WERI-Rb-1 (cell line): Measurements from ENCODE around the gene CFAP47.

Source experiments
- DNase-seq: peaks from one replicate; pipeline ENCODE4 v3.0.0-alpha.2; 2020
- H3K27ac ChIP-seq: fragments of 250-450 bp; sonication (Bioruptor Pico); 2 replicates; pipeline ENCODE4 v1.5.1; 2020; ENCODE audit warnings: mild to moderate bottlenecking, moderate library complexity
- H3K27me3 ChIP-seq: fragments of 250-450 bp; sonication (Bioruptor Pico); 2 replicates; pipeline ENCODE4 v1.5.1; 2021; ENCODE audit warnings: mild to moderate bottlenecking, low read depth, moderate library complexity; ENCODE audit not compliant: insufficient read depth, severe bottlenecking
- H3K36me3 ChIP-seq: fragments of 250-450 bp; sonication (Bioruptor Pico); 2 replicates; pipeline ENCODE4 v1.5.1; 2020; ENCODE audit warnings: mild to moderate bottlenecking, moderate library complexity
- H3K4me3 ChIP-seq: 2 replicates; pipeline ENCODE4 v1.5.1; 2011; ENCODE audit warnings: low read depth, mild to moderate bottlenecking, control low read depth, low read length
- H3K9me3 ChIP-seq: fragments of 250-450 bp; sonication (Bioruptor Pico); 2 replicates; pipeline ENCODE4 v1.5.1; 2021; ENCODE audit warnings: mild to moderate bottlenecking, moderate library complexity; ENCODE audit not compliant: severe bottlenecking
- TF ChIP-seq, protein P1 (sequence below): IDR thresholded peaks from 2 replicates; pipeline ENCODE4 v1.5.1; 2011; ENCODE audit warnings: low read depth, mild to moderate bottlenecking, control low read depth, inconsistent platforms, low read length

The CFAP47 gene

GRCh38 chrX:36266155-36266554 is 346.6 kb downstream of the CFAP47 start:
- no peak overlapping the region for H3K27ac ChIP-seq
- H3K9me3 ChIP-seq = no peaks in the 10 kb centered on the region
- no peaks in the 10 kb centered on the region for H3K27me3 ChIP-seq
- DNase-seq = no peak
- no peaks in the 10 kb centered on the region for H3K36me3 ChIP-seq
- no peak overlapping the region for H3K4me3 ChIP-seq
- TF ChIP-seq, protein P1, sequence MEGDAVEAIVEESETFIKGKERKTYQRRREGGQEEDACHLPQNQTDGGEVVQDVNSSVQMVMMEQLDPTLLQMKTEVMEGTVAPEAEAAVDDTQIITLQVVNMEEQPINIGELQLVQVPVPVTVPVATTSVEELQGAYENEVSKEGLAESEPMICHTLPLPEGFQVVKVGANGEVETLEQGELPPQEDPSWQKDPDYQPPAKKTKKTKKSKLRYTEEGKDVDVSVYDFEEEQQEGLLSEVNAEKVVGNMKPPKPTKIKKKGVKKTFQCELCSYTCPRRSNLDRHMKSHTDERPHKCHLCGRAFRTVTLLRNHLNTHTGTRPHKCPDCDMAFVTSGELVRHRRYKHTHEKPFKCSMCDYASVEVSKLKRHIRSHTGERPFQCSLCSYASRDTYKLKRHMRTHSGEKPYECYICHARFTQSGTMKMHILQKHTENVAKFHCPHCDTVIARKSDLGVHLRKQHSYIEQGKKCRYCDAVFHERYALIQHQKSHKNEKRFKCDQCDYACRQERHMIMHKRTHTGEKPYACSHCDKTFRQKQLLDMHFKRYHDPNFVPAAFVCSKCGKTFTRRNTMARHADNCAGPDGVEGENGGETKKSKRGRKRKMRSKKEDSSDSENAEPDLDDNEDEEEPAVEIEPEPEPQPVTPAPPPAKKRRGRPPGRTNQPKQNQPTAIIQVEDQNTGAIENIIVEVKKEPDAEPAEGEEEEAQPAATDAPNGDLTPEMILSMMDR = no peak

DNA sequence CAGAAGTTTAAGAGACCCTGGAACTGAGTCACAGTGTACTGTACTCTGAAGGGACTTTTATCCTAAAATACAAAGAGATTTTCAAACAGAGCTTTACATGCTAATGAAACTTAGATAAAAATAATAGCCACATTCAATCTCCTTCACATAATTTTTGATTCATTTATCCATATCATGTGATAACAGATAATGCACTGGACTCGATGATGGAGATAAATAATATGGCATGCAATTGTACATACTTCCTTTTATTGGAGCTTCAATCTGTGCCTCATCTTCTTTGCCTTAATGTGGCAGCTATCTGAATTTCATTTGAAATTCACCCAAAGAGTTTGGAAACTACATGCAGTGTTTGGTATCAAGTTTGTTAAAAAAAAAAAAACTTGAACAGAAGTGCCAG is 390.6 kb downstream of the CFAP47 start:
- TF ChIP-seq, protein P1 = no peak
- Histone ChIP-seq H3K27ac (no peak overlapping the region), H3K9me3 (no peaks in the 10 kb centered on the region), H3K27me3 (no peaks in the 10 kb centered on the region), H3K4me3 (no peak overlapping the region), H3K36me3 (no peaks in the 10 kb centered on the region)
- DNase-seq = no peak

- H3K27ac ChIP-seq = no peak overlapping the region
- no peak overlapping the region for H3K4me3 ChIP-seq
- no peak for DNase-seq
- no peaks in the 10 kb centered on the region for H3K9me3 ChIP-seq
- H3K27me3 ChIP-seq = no peaks in the 10 kb centered on the region
- TF ChIP-seq, protein P1 = no peak
- H3K36me3 ChIP-seq = no peaks in the 10 kb centered on the region
Observed at GRCh38 chrX:36314303-36314702, 394.8 kb downstream of the CFAP47 start.

- H3K9me3 ChIP-seq = no peaks in the 10 kb centered on the region
Observed at GRCh38 chrX:36334572-36334971, 415.0 kb downstream of the CFAP47 start.

DNA sequence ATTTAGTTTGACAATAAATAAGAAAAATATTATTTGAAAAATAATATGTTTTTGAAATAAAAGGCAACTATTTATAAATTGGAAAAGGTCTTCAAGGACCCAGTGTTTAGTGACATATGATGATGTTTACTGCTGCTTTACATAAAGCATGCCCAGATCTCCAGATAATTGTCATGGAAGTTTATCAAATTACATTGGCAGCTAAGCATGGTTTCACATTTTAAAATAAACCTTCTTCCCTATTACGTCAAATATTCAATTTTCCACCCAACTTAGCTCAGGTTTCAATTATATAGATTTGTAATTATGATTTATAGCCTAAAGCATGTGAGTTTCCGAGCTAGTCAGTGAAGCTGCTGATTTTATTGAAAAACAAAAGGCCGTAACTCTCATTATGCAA is 417.2 kb downstream of the CFAP47 start:
- H3K27me3 ChIP-seq = no peaks in the 10 kb centered on the region
- TF ChIP-seq, protein P1 = no peak
- DNase-seq = no peak
- no peak overlapping the region for H3K27ac ChIP-seq
- no peaks in the 10 kb centered on the region for H3K36me3 ChIP-seq
- H3K4me3 ChIP-seq = no peak overlapping the region
- no peaks in the 10 kb centered on the region for H3K9me3 ChIP-seq

More at GRCh38 chrX:36334572-36334971, 415.0 kb downstream of the CFAP47 start:
- H3K27me3 ChIP-seq = no peaks in the 10 kb centered on the region
- H3K36me3 ChIP-seq = no peaks in the 10 kb centered on the region
- TF ChIP-seq, protein P1 = no peak
- no peak overlapping the region for H3K27ac ChIP-seq
- H3K4me3 ChIP-seq = no peak overlapping the region
- DNase-seq = no peak

DNA sequence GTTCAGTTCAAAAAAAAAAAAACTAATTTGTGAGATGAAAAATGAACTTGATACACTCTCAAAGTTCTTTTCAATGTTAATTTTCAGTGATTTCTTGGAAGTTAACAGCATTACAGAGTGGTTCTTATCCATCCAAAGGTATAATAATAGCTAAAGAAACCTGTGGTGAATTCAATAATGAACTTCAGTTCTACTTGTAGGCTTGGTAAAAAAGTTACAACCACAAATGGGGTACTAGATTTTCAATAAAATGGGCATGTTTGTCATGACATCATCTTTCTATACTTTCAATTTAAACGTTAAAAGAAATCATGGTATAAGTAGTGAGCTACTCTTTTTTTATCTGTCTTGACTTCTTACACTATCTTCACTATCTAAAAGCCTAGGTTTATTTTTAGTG is 424.8 kb downstream of the CFAP47 start:
- Histone ChIP-seq H3K27me3 (no peaks in the 10 kb centered on the region), H3K27ac (no peak overlapping the region), H3K4me3 (no peak overlapping the region), H3K9me3 (peaks cover 3% of the 10 kb centered on the region), H3K36me3 (no peaks in the 10 kb centered on the region)
- TF ChIP-seq, protein P1 = no peak
- no peak for DNase-seq
